HL-60/S4 treated with retinoic acid at 250 ng/mL for 4 days and 3 days (cell line): ENCODE measurements around the gene INTS6L.
"Not testable (repeated sequence)": the region's sequence is repeated elsewhere in the genome, so short reads cannot be mapped to it uniquely, and the experiment has no call there.

ENCODE experiments used
- in situ Hi-C: fragments of 300-500 bp; cut with MboI; formaldehyde crosslinking; loops from 2 replicates; pipeline ENCODE4 v1.7.0; 2022; ENCODE audit warnings: low sequenced_read_pairs

Gene INTS6L

GRCh38 chrX:135522878-135523693 lies 2.6 kb downstream of the INTS6L start:
- in situ Hi-C loops, result no loop called here

GRCh38 chrX:135528254-135528653 lies 7.8 kb downstream of the INTS6L start:
- in situ Hi-C loops, result no loop called here

GRCh38 chrX:135528756-135529155 lies 8.3 kb downstream of the INTS6L start:
- in situ Hi-C loops, result no loop called here

GRCh38 chrX:135530097-135530496 lies 9.6 kb downstream of the INTS6L start:
- in situ Hi-C loops, result no loop called here

GRCh38 chrX:135531813-135532212 lies 11.4 kb downstream of the INTS6L start:
- in situ Hi-C loops, result no loop called here

- in situ Hi-C loops, result no loop called here
Observed at GRCh38 chrX:135535077-135535940, 14.8 kb downstream of the INTS6L start.

- in situ Hi-C loops, result no loop called here
Observed at GRCh38 chrX:135536877-135537276, 16.4 kb downstream of the INTS6L start.

- in situ Hi-C loops, result no loop called here
Observed at GRCh38 chrX:135541351-135541750, 20.9 kb downstream of the INTS6L start.

GRCh38 chrX:135543172-135543571 lies 22.7 kb downstream of the INTS6L start:
- in situ Hi-C loops, result no loop called here

- in situ Hi-C loops, result no loop called here
Observed at GRCh38 chrX:135543924-135544323, 23.5 kb downstream of the INTS6L start.

- in situ Hi-C loops, result no loop called here
Observed at GRCh38 chrX:135544338-135544948, 24.0 kb downstream of the INTS6L start.

- in situ Hi-C loops, result no loop called here
Observed at GRCh38 chrX:135547767-135548166, 27.3 kb downstream of the INTS6L start.

- in situ Hi-C loops, result no loop called here
Observed at GRCh38 chrX:135549519-135549918, 29.1 kb downstream of the INTS6L start.

- in situ Hi-C loops, result no loop called here
Observed at GRCh38 chrX:135556055-135556454, 35.6 kb downstream of the INTS6L start.

GRCh38 chrX:135557344-135557743 lies 36.9 kb downstream of the INTS6L start:
- in situ Hi-C loops, result no loop called here

- in situ Hi-C loops, result no loop called here
Observed at GRCh38 chrX:135572436-135572835, 52.0 kb downstream of the INTS6L start.

- in situ Hi-C loops, result no loop called here
Observed at GRCh38 chrX:135581496-135581895, 61.0 kb downstream of the INTS6L start.

- in situ Hi-C loops, result no loop called here
Observed at GRCh38 chrX:135585153-135585552, 64.7 kb downstream of the INTS6L start.

- in situ Hi-C loops, result no loop called here
Observed at GRCh38 chrX:135591871-135592270, 71.4 kb downstream of the INTS6L start.

GRCh38 chrX:135594049-135594448 lies 73.6 kb downstream of the INTS6L start:
- in situ Hi-C loops, result not testable (repeated sequence)

- in situ Hi-C loops, result not testable (repeated sequence)
Observed at GRCh38 chrX:135594453-135594852, 74.0 kb downstream of the INTS6L start.
